ENCODE data around the gene ARPC2. TPM values are rescaled to one million over a fixed set of nuclear protein-coding genes. Genes with fewer than 3 reads are reported as not detected.
"Not testable (repeated sequence)": the region's sequence is repeated elsewhere in the genome, so short reads cannot be mapped to it uniquely, and the experiment has no call there.

The ARPC2 gene
- total RNA-seq, 1 experiment from 2014 or later = 213 TPM

DNA sequence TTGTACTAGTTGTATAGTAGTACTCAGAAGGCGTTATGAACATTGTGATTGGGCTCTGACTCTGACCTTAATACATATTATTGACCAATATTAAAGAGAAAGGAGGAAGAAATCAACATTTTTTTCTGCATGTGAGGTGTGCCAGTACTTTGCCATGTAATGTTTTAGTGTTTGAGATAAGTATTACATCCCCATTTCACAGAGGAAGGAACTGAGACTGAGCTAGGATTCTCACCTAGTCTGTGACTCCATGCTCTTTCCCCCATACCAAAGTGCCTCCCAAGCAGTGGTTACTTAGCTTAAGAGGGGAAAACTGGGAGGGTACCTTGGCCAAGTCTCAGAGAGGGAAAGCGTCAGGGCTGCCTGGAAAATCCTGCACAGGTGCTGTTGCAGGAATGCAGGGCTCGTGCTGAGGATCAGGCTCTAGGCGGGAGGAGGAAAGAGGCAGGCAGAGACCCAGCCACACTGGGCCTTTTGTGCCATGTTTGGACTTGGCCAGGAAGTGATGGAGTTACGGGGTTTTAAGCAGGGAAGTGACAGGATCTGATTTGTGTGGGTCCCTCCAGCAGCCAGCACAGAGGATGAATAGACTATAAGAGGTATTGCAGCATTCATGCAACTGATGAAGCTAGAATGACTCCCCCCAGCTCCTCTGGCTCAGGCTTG, 55.0 kb downstream of the ARPC2 start:
- peaks cover 27% of the 10 kb centered on the region; the same call in 1 of the 2 replicates for H3K36me3 ChIP-seq (ENCODE audit: low read depth, low read length)
- peak overlapping the region; percentile 87 for H3K4me3 ChIP-seq (ENCODE audit: low read length)
- 0 out of 2 replicates have a peak overlapping the region, but pooled peaks have one; percentile 79 for H2AFZ ChIP-seq (ENCODE audit: low read length)
- H3K27ac ChIP-seq (ENCODE audit: low read length) = no peak overlapping the region
- peak overlapping the region; percentile 97 for H3K4me2 ChIP-seq (ENCODE audit: low read length)
- H3K9me3 ChIP-seq (ENCODE audit: low read length) = no peaks in the 10 kb centered on the region
- no TSS peak for BruUV-seq (replicated peaks)
- no peaks in the 10 kb centered on the region for H4K20me1 ChIP-seq (ENCODE audit: low read length)
- DNase-seq (no peak), ATAC-seq (no peak)
- no peaks in the 10 kb centered on the region for H3K27me3 ChIP-seq (ENCODE audit: low read length)
- no peaks in the 10 kb centered on the region for H3F3A ChIP-seq (ENCODE audit: low read length, unreplicated experiment)
- H3K4me1 ChIP-seq (ENCODE audit: insufficient read depth, low read length) = peaks cover 19% of the 10 kb centered on the region
- TF ChIP-seq, protein P1, sequence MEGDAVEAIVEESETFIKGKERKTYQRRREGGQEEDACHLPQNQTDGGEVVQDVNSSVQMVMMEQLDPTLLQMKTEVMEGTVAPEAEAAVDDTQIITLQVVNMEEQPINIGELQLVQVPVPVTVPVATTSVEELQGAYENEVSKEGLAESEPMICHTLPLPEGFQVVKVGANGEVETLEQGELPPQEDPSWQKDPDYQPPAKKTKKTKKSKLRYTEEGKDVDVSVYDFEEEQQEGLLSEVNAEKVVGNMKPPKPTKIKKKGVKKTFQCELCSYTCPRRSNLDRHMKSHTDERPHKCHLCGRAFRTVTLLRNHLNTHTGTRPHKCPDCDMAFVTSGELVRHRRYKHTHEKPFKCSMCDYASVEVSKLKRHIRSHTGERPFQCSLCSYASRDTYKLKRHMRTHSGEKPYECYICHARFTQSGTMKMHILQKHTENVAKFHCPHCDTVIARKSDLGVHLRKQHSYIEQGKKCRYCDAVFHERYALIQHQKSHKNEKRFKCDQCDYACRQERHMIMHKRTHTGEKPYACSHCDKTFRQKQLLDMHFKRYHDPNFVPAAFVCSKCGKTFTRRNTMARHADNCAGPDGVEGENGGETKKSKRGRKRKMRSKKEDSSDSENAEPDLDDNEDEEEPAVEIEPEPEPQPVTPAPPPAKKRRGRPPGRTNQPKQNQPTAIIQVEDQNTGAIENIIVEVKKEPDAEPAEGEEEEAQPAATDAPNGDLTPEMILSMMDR (conservative IDR thresholded peaks at IDR 0.05; ENCODE audit: low read depth, low read length) = no peak
- TF ChIP-seq EZH2phosphoT487 (IDR thresholded peaks at IDR 0.05; ENCODE audit: borderline replicate concordance, low read length) (no peak), EZH2 (IDR thresholded peaks at IDR 0.05; ENCODE audit: low read length, unreplicated experiment) (no peak)
- ChIA-PET POLR2A (ENCODE audit: unreplicated experiment) (interaction anchor here (1.6 kb wide), 1 partner anchor 15 kb away, joined by 13 read pairs; no protein-coding TSS in a partner anchor), CTCF (interaction anchor here (1.5 to 2.2 kb wide), 2 partner anchors 15 to 85 kb away, joined by 13 to 21 read pairs; partner anchors contain the start of gene CATIP)
- no peaks in the 10 kb centered on the region for H3K9me2 ChIP-seq (replicated peaks; ENCODE audit: low read length)
- intact Hi-C loops (cut with micrococcal nuclease) = loop anchor here (1.0 to 2.0 kb wide), 5 partner anchors 15 to 124 kb away; partner anchors contain the start of gene CATIP
- peaks cover 39% of the 10 kb centered on the region for H3K79me2 ChIP-seq (ENCODE audit: low read length)
- peak overlapping the region; percentile 79 for H3K9ac ChIP-seq (ENCODE audit: low read length)

DNA sequence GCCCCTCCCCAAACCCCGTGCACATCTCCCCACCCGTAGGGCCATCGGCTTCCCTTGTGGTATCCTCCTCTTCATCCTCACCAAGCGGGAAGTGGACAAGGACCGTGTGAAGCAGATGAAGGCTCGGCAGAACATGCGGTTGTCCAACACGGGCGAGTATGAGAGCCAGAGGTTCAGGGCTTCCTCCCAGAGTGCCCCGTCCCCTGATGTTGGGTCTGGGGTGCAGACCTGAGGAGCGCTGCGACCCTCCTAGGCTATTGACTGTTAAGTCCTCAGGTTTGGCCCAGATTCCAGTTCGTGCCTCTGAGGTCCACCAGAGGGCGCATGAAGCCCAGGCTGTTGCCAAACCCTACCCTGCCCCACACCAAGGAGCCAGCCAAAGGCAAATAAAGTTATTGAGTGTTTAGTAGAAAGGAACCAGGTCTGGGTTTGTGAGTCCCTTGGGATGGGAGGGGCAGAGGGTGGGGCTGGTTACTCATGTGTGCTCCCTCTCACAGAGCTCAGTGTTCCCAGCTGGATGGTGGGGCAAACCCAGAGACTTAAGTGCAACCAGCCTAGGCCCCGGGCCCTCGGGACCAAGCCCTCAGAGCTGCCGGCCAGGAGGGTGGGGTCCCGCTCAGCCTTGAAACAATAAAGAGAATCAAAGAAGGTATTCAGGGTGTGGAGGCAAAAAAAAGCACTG, 55.7 kb downstream of the ARPC2 start:
- peaks cover 37% of the 10 kb centered on the region for H3K79me2 ChIP-seq (ENCODE audit: low read length)
- no peaks in the 10 kb centered on the region for H3K9me3 ChIP-seq (ENCODE audit: low read length)
- intact Hi-C loops (cut with micrococcal nuclease) = loop anchor here (1.0 to 2.0 kb wide), 4 partner anchors 15 to 124 kb away; partner anchors contain the start of gene CATIP
- BruUV-seq (replicated peaks) = no TSS peak
- peak overlapping the region; percentile 50; the same call in 1 of the 2 replicates for H3K9ac ChIP-seq (ENCODE audit: low read length)
- ATAC-seq (peak; percentile 60), DNase-seq (peak; percentile 97)
- no peak overlapping the region for H2AFZ ChIP-seq (ENCODE audit: low read length)
- H3F3A ChIP-seq (ENCODE audit: low read length, unreplicated experiment) = no peaks in the 10 kb centered on the region
- no peak for TF ChIP-seq EZH2phosphoT487 (IDR thresholded peaks at IDR 0.05; ENCODE audit: borderline replicate concordance, low read length)
- TF ChIP-seq, protein P1 (conservative IDR thresholded peaks at IDR 0.05; ENCODE audit: low read depth, low read length) = peak; percentile 92
- H3K27ac ChIP-seq (ENCODE audit: low read length) = peak overlapping the region; percentile 72
- ChIA-PET POLR2A (ENCODE audit: unreplicated experiment) (interaction anchor here (1.6 kb wide), 1 partner anchor 14 kb away, joined by 13 read pairs; no protein-coding TSS in a partner anchor), CTCF (interaction anchor here (0.6 to 2.2 kb wide), 7 partner anchors 10 to 123 kb away, joined by 3 to 21 read pairs (median 7); partner anchors contain the start of gene CATIP)
- H4K20me1 ChIP-seq (ENCODE audit: low read length) = no peaks in the 10 kb centered on the region
- H3K36me3 ChIP-seq (ENCODE audit: low read depth, low read length) = peaks cover 30% of the 10 kb centered on the region; the same call in 1 of the 2 replicates
- no peaks in the 10 kb centered on the region for H3K27me3 ChIP-seq (ENCODE audit: low read length)
- no peaks in the 10 kb centered on the region for H3K9me2 ChIP-seq (replicated peaks; ENCODE audit: low read length)
- peaks cover 19% of the 10 kb centered on the region for H3K4me1 ChIP-seq (ENCODE audit: insufficient read depth, low read length)
- H3K4me3 ChIP-seq (ENCODE audit: low read length) = no peak overlapping the region
- peak overlapping the region; percentile 97 for H3K4me2 ChIP-seq (ENCODE audit: low read length)

DNA sequence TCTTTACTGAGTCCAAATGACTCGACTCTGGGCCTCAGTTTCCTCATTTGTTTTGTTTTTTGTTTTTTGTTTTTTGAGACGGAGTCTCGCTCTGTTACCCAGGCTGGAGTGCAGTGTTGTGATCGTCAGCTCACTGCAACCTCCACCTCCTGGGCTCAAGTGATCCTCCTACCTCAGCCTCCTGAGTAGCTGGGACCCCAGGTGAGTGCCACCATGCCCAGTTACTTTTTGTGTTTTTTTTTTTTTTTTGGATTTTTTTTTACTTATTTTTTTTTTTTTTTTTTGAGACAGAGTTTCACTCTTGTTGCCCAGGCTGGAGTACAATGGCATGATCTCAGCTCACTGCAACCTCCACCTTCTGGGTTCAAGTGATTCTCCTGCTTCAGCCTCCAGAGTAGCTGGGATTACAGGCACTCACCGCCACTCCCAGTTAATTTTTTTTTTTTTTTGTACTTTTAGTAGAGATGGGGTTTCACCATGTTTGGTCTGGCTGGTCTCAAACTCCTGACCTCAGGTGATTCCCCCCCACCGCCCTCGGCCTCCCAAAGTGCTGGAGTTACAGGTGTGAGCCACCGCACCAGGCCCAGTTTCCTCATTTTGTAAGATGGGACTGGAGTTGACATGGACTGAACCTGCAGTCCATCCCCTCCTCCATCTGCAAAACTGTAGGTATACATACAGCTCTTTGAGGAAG, 56.4 kb downstream of the ARPC2 start:
- DNase-seq; H4K20me1 ChIP-seq (ENCODE audit: low read length); H3K4me3 ChIP-seq (ENCODE audit: low read length); BruUV-seq (replicated peaks); H2AFZ ChIP-seq (ENCODE audit: low read length); H3K27me3 ChIP-seq (ENCODE audit: low read length); H3F3A ChIP-seq (ENCODE audit: low read length, unreplicated experiment); ATAC-seq; H3K9me2 ChIP-seq (replicated peaks; ENCODE audit: low read length); H3K9me3 ChIP-seq (ENCODE audit: low read length): not testable (repeated sequence)
- H3K36me3 ChIP-seq (ENCODE audit: low read depth, low read length) = peaks cover 30% of the 10 kb centered on the region; the same call in 1 of the 2 replicates
- H3K27ac ChIP-seq (ENCODE audit: low read length) = peak overlapping the region; percentile 72
- CTCF ChIA-PET = interaction anchor here (0.6 to 2.2 kb wide), 7 partner anchors 9 to 123 kb away, joined by 3 to 21 read pairs (median 7); partner anchors contain the start of gene CATIP
- H3K79me2 ChIP-seq (ENCODE audit: low read length) = peaks cover 35% of the 10 kb centered on the region
- intact Hi-C loops (cut with micrococcal nuclease) = loop anchor here (2.0 kb wide), 1 partner anchor 27 kb away; no protein-coding TSS in a partner anchor
- peak overlapping the region; percentile 50; the same call in 1 of the 2 replicates for H3K9ac ChIP-seq (ENCODE audit: low read length)
- peaks cover 19% of the 10 kb centered on the region for H3K4me1 ChIP-seq (ENCODE audit: insufficient read depth, low read length)
- POLR2A ChIA-PET (ENCODE audit: unreplicated experiment) = interaction anchor here (1.6 kb wide), 1 partner anchor 14 kb away, joined by 13 read pairs; no protein-coding TSS in a partner anchor
- peak overlapping the region; percentile 76 for H3K4me2 ChIP-seq (ENCODE audit: low read length)
